Activated B cell treated with CpG ODN at 0.5 μM for 24 hours (primary cell): ENCODE data around the gene KAZALD1. TPM values are rescaled to one million over a fixed set of nuclear protein-coding genes. Genes with fewer than 3 reads are reported as not detected.

Source experiments
- ATAC-seq: fragments of 200-7000 bp; cut with Tn5 transposase; one replicate; pipeline ENCODE4 v1.10.0; 2021; ENCODE audit warnings: low read depth, mild to moderate bottlenecking, moderate library complexity
- CTCF ChIA-PET: fragments of 350-600 bp; sonication (Branson Sonifier 250); formaldehyde crosslinking; loops from one replicate; lab custom pipeline; 2021; ENCODE audit warnings: antibody characterized with exemption; lab: Charles Lee
- POLR2A ChIA-PET: fragments of 350-600 bp; sonication (Branson Sonifier 250); formaldehyde crosslinking; loops from one replicate; lab custom pipeline; 2021; ENCODE audit warnings: antibody characterized with exemption; lab: Charles Lee
- DNase-seq: peaks from one replicate; pipeline ENCODE4 v3.0.0; 2022
- H3K27ac Mint-ChIP-seq: one replicate; pipeline ENCODE4 v1.8.0; 2020; ENCODE audit warnings: mixed read lengths
- H3K27me3 Mint-ChIP-seq: one replicate; pipeline ENCODE4 v1.8.0; 2021; ENCODE audit warnings: mixed read lengths
- H3K36me3 Mint-ChIP-seq: one replicate; pipeline ENCODE4 v1.8.0; 2021; ENCODE audit warnings: low read depth, mixed read lengths
- H3K4me1 Mint-ChIP-seq: one replicate; pipeline ENCODE4 v1.8.0; 2021; ENCODE audit warnings: mixed read lengths
- H3K4me3 Mint-ChIP-seq: one replicate; pipeline ENCODE4 v1.8.0; 2020; ENCODE audit warnings: mild to moderate bottlenecking, mixed read lengths
- H3K9me3 Mint-ChIP-seq: one replicate; pipeline ENCODE4 v1.8.0; 2020; ENCODE audit warnings: mixed read lengths
- CTCF ChIP-seq: fragments of 200-600 bp; IDR thresholded peaks from one replicate; pipeline ENCODE4 v1.8.0; 2022; ENCODE audit warnings: antibody characterized with exemption, mild to moderate bottlenecking
- intact Hi-C: fragments of 100-400 bp; cut with micrococcal nuclease; formaldehyde crosslinking; loops from one replicate; pipeline ENCODE4 v1.15.1; 2024
- total RNA-seq: library from RNA; stranded (reverse); gene quantifications from 2 replicates; pipeline ENCODE4 v1.2.3, GENCODE V29; 2022

KAZALD1 gene
- total RNA-seq, 1 donor from 2014 or later = 0.58 TPM

GRCh38 chr10:101114646-101115045, 52.9 kb downstream of the KAZALD1 start:
- CTCF ChIA-PET = no interaction called here
- Mint-ChIP-seq H3K9me3 (no peaks in the 10 kb centered on the region), H3K4me3 (no peak overlapping the region), H3K27me3 (peaks cover 37% of the 10 kb centered on the region), H3K27ac (no peak overlapping the region), H3K4me1 (no peaks in the 10 kb centered on the region), H3K36me3 (no peaks in the 10 kb centered on the region)
- DNase-seq = no peak
- ATAC-seq = no peak
- TF ChIP-seq CTCF = no peak
- intact Hi-C loops = no loop called here
- POLR2A ChIA-PET = no interaction called here

Other genes starting within 250 kb of the KAZALD1 start
- gene SLF2, start 149.0 kb upstream of the KAZALD1 start, total RNA-seq = 29.9 and 35.5 TPM in 2 replicates
- 0.60 and 0.78 TPM in 2 replicates for gene SEMA4G, start 92.5 kb upstream of the KAZALD1 start, total RNA-seq
- gene MRPL43, start 74.5 kb upstream of the KAZALD1 start, total RNA-seq = 44.2 and 46.3 TPM in 2 replicates
- 19.2 and 20.5 TPM in 2 replicates for gene TWNK, start 74.4 kb upstream of the KAZALD1 start, total RNA-seq
- gene LZTS2, start 62.2 kb upstream of the KAZALD1 start, total RNA-seq = 12.6 and 14.9 TPM in 2 replicates
- gene PDZD7, start 30.9 kb upstream of the KAZALD1 start, total RNA-seq = 0.11 TPM in 1 of 2 replicates, not detected in the other
- gene SFXN3, start 30.8 kb upstream of the KAZALD1 start, total RNA-seq = 9.5 and 9.8 TPM in 2 replicates
- gene TLX1, start 69.3 kb downstream of the KAZALD1 start, total RNA-seq = not detected in 2 replicates
- not detected in 2 replicates for gene LBX1, start 167.5 kb downstream of the KAZALD1 start, total RNA-seq